GM12878 (cell line): ENCODE data around the gene RANBP17. TPM values are rescaled to one million over a fixed set of nuclear protein-coding genes. Genes with fewer than 3 reads are reported as not detected.

Source experiments
- ATAC-seq: fragments of 200-7000 bp; cut with Tn5 transposase; 3 replicates; pipeline ENCODE4 v1.9.1; 2020; ENCODE audit warnings: mild to moderate bottlenecking, moderate library complexity
- BruUV-seq: library from RNA; stranded (reverse); fragments of 400-500 nt; replicated peaks from 2 replicates; lab custom pipeline; 2021; lab: Mats Ljungman, UMichigan
- CTCF ChIA-PET: fragments of 300-600 bp; sonication (Branson Sonifier 250); formaldehyde crosslinking; extraction: SDS; loops from one replicate; lab custom pipeline; 2021; ENCODE audit warnings: inconsistent platforms; lab: Yijun Ruan, JAX
- POLR2A ChIA-PET: fragments of 350-600 bp; formaldehyde crosslinking; extraction: SDS; loops from one replicate; lab custom pipeline; 2021; ENCODE audit warnings: inconsistent platforms; lab: Charles Lee
- RAD21 ChIA-PET: fragments of 300-600 bp; sonication (Branson Sonifier 250); formaldehyde crosslinking; loops from one replicate; lab custom pipeline; 2023; ENCODE audit warnings: antibody characterized with exemption; ENCODE audit not compliant: unreplicated experiment; lab: Charles Lee
- SMC1A ChIA-PET: fragments of 300-600 bp; sonication (Branson Sonifier 250); formaldehyde crosslinking; loops from one replicate; lab custom pipeline; 2023; ENCODE audit not compliant: unreplicated experiment, uncharacterized antibody; lab: Charles Lee
- DNase-seq: peaks from one replicate; pipeline ENCODE4 v3.0.0-alpha.2; 2011; ENCODE audit warnings: low read depth, low spot score
- FAIRE-seq: peaks from 3 replicates; lab custom pipeline; 2011; peaks lifted over from hg19 to GRCh38; lab: Jason Lieb, UNC
- H2AFZ ChIP-seq: 2 replicates; pipeline ENCODE4 v1.6.0; 2011; ENCODE audit warnings: low read depth, low read length, control low read depth; ENCODE audit not compliant: control insufficient read depth
- H3K27ac ChIP-seq: 2 replicates; pipeline ENCODE4 v1.5.1; 2011; ENCODE audit warnings: control low read depth; ENCODE audit not compliant: control insufficient read depth, insufficient read depth
- H3K27me3 ChIP-seq, 2 experiments: replicated peaks in 1 of 2; 2 replicates each; pipeline versions ENCODE4 v1.6.0 to v1.6.1; 2011; ENCODE audit warnings: low read length in 1 of 2; ENCODE audit not compliant: control insufficient read depth in 2 of 2, insufficient read depth in 2 of 2
- H3K36me3 ChIP-seq, 2 experiments: 2 replicates each; pipeline ENCODE4 v1.5.1; 2011; ENCODE audit warnings: low read length in 1 of 2; ENCODE audit not compliant: control insufficient read depth in 2 of 2, insufficient read depth in 2 of 2
- H3K4me1 ChIP-seq: 2 replicates; pipeline ENCODE4 v1.6.1; 2011; ENCODE audit warnings: mild to moderate bottlenecking, low read length, moderate library complexity, mixed read lengths; ENCODE audit not compliant: control insufficient read depth, insufficient read depth
- H3K4me2 ChIP-seq: 2 replicates; pipeline ENCODE4 v1.6.0; 2011; ENCODE audit warnings: control low read depth; ENCODE audit not compliant: control insufficient read depth, insufficient read depth
- H3K4me3 ChIP-seq: fragments of 200-600 bp; sonication (generic); 2 replicates; pipeline ENCODE4 v1.5.1; 2016
- H3K79me2 ChIP-seq: 2 replicates; pipeline ENCODE4 v1.6.0; 2011; ENCODE audit warnings: low read length; ENCODE audit not compliant: control insufficient read depth, insufficient read depth
- H3K9ac ChIP-seq: 2 replicates; pipeline ENCODE4 v1.8.0; 2011; ENCODE audit warnings: low read length, control low read depth, mixed read lengths; ENCODE audit not compliant: control insufficient read depth, insufficient read depth
- H3K9me3 ChIP-seq: replicated peaks from 3 replicates; pipeline ENCODE4 v1.5.1; 2011; ENCODE audit warnings: mild to moderate bottlenecking, low read length; ENCODE audit not compliant: control insufficient read depth, insufficient read depth
- H4K20me1 ChIP-seq: 2 replicates; pipeline ENCODE4 v1.6.0; 2011; ENCODE audit not compliant: control insufficient read depth, insufficient read depth
- CHD1 ChIP-seq: IDR thresholded peaks from 2 replicates; pipeline ENCODE4 v1.6.1; 2012; ENCODE audit warnings: low read depth, low read length, improper control_type of control experiment
- E4F1 ChIP-seq: fragments of 450-650 bp; IDR thresholded peaks from 2 replicates; pipeline ENCODE4 v1.6.1; 2018; ENCODE audit warnings: borderline replicate concordance, mild to moderate bottlenecking; ENCODE audit not compliant: partially characterized antibody
- EP300 ChIP-seq, 2 experiments: fragments of 150-350 bp in 1 of 2; IDR thresholded peaks; 2 replicates each; pipeline ENCODE4 v1.6.1; 2011 to 2012; ENCODE audit warnings: low read depth in 2 of 2, low read length in 2 of 2, borderline replicate concordance in 1 of 2, improper control_type of control experiment in 1 of 2, inconsistent platforms in 1 of 2; ENCODE audit not compliant: control insufficient read depth in 1 of 2
- GATAD2B ChIP-seq: fragments of 450-650 bp; conservative IDR thresholded peaks from 2 replicates; pipeline ENCODE4 v1.6.1; 2017; ENCODE audit warnings: low read depth, mild to moderate bottlenecking, moderate library complexity
- KLF5 ChIP-seq: fragments of 450-650 bp; IDR thresholded peaks from 2 replicates; pipeline ENCODE4 v1.6.1; 2014; ENCODE audit warnings: mild to moderate bottlenecking; ENCODE audit not compliant: partially characterized antibody
- MEF2B ChIP-seq: fragments of 450-650 bp; IDR thresholded peaks from 2 replicates; pipeline ENCODE4 v1.6.1; 2018; ENCODE audit warnings: mild to moderate bottlenecking, moderate library complexity; ENCODE audit not compliant: partially characterized antibody, poor library complexity, severe bottlenecking
- PAX8 ChIP-seq: fragments of 450-650 bp; IDR thresholded peaks from 2 replicates; pipeline ENCODE4 v1.6.1; 2017; ENCODE audit warnings: mild to moderate bottlenecking, moderate library complexity
- POLR2AphosphoS5 ChIP-seq: IDR thresholded peaks from 2 replicates; pipeline ENCODE4 v1.6.1; 2011; ENCODE audit warnings: mild to moderate bottlenecking, low read length, inconsistent platforms
- RAD21 ChIP-seq: IDR thresholded peaks from 2 replicates; pipeline ENCODE4 v1.6.1; 2011; ENCODE audit warnings: mild to moderate bottlenecking, low read depth, low read length, moderate library complexity; ENCODE audit not compliant: insufficient read depth
- ZNF622 ChIP-seq: fragments of 450-650 bp; IDR thresholded peaks from 2 replicates; pipeline ENCODE4 v1.6.1; 2017; ENCODE audit warnings: mild to moderate bottlenecking, inconsistent platforms
- in situ Hi-C: fragments of 300-500 bp; cut with MboI; formaldehyde crosslinking; loops from 9 replicates; pipeline ENCODE4 v1.14.3; 2018; ENCODE audit warnings: mixed read lengths
- intact Hi-C: fragments of 100-400 bp; cut with micrococcal nuclease; formaldehyde crosslinking; loops from one replicate; pipeline ENCODE4 v1.14.2; 2022; ENCODE audit not compliant: unreplicated experiment
- polyA plus RNA-seq, 11 experiments: library from polyadenylated mRNA; depleted of rRNA in 4 of 11; unstranded in 6 of 11; stranded (reverse) in 5 of 11; fragments of >200 nt; fragmentation: Nextera tagmentation in 4 of 11; fragmentation: Illumina TruSeq in 1 of 11; extraction: Ambion mirVana in 4 of 11; extraction: Trizol in 1 of 11; gene quantifications; 1 replicate in 1 of 11; 2 replicates in 10 of 11; pipeline versions ENCODE4 v1.2.1 to v1.2.3, GENCODE V29; 2011 to 2016; ENCODE audit warnings: inconsistent platforms in 2 of 11, missing spikeins in 2 of 11, low read depth in 1 of 11
- total RNA-seq, 4 experiments: library from RNA; depleted of rRNA in 3 of 4; stranded (reverse); fragments of >200 nt in 3 of 4; fragmentation: Illumina TruSeq in 1 of 4; extraction: Trizol in 1 of 4; gene quantifications; 2 replicates each; pipeline versions ENCODE4 v1.2.1 to v1.2.3, GENCODE V29; 2013 to 2021

The RANBP17 gene
- total and polyA plus RNA-seq, 10 of the 15 experiments (the other 5 are each of a cell fraction or from before 2014, with no cell fraction given) = 0.10 TPM; not detected in 9

GRCh38 chr5:171249460-171249859, 387.6 kb downstream of the RANBP17 start:
- no peaks in the 10 kb centered on the region for H3K36me3 ChIP-seq
- no peaks in the 10 kb centered on the region for H3K4me1 ChIP-seq
- no peaks in the 10 kb centered on the region; a peak in 1 of 4 replicates for H3K27me3 ChIP-seq
- TF ChIP-seq ZNF622 (no peak), CHD1 (no peak), KLF5 (no peak), MEF2B (no peak), POLR2AphosphoS5 (no peak), PAX8 (no peak), E4F1 (no peak), RAD21 (no peak), GATAD2B (no peak), EP300 (IDR thresholded peaks at IDR 0.05; ENCODE audit: borderline replicate concordance in 1 of 2, control insufficient read depth in 1 of 2, low read depth in 2 of 2, low read length in 2 of 2) (no peak)
- CTCF ChIA-PET = no interaction called here
- H3K9ac ChIP-seq = no peak overlapping the region
- DNase-seq = no peak
- BruUV-seq = no TSS peak
- in situ Hi-C loops (no loop called here), intact Hi-C loops (no loop called here)
- H3K9me3 ChIP-seq = no peaks in the 10 kb centered on the region; the same call in 2 of the 3 replicates
- SMC1A ChIA-PET = no interaction called here
- RAD21 ChIA-PET = no interaction called here
- no peak overlapping the region for H3K4me3 ChIP-seq
- FAIRE-seq = no peak
- POLR2A ChIA-PET = no interaction called here
- H3K4me2 ChIP-seq = no peak overlapping the region
- no peaks in the 10 kb centered on the region for H4K20me1 ChIP-seq
- no peaks in the 10 kb centered on the region for H3K79me2 ChIP-seq
- H2AFZ ChIP-seq = no peak overlapping the region
- ATAC-seq = no peak
- H3K27ac ChIP-seq = no peak overlapping the region
